ENCODE results near the gene LRFN4. TPM values are rescaled to one million over a fixed set of nuclear protein-coding genes. Genes with fewer than 3 reads are reported as not detected.
A peak's percentile ranks its signal among the peaks of the same experiment; 100 is the strongest.

Gene LRFN4
- total RNA-seq, 6 experiments from 2014 or later: 0.48 to 4.7 (median 1.1) TPM

- WGBS (ENCODE audit: insufficient coverage, low coverage, low lambda C conversion rate, missing lambda C conversion rate): 69% methylated on average over 15 of the region's 35 CpGs
- Histone ChIP-seq H3K4me3 (no peak overlapping the region), H3K36me3 (peaks cover 0 to 91% (median 32%) of the 10 kb centered on the region in 4 donors), H3K27me3 (no peaks in the 10 kb centered on the region), H3K4me1 (peaks cover 0 to 4% (median 0%) of the 10 kb centered on the region in 4 donors), H3K27ac (no peak overlapping the region), H3K9me3 (no peaks in the 10 kb centered on the region)
- intact Hi-C loops (cut with DNase I): no loop called here
- DNase-seq: no peak
- no peak for ATAC-seq
- TF ChIP-seq POLR2A (IDR thresholded peaks at IDR 0.05): no peak
- no peak for TF ChIP-seq CTCF (IDR thresholded peaks at IDR 0.05)
These were observed 7.5 kb downstream of the LRFN4 start for GRCh38 chr11:66864172-66864901.

- TF ChIP-seq POLR2A (IDR thresholded peaks at IDR 0.05) (no peak), CTCF (IDR thresholded peaks at IDR 0.05) (no peak)
- ATAC-seq (no peak), DNase-seq (no peak)
- Histone ChIP-seq H3K9me3 (no peaks in the 10 kb centered on the region), H3K27ac (no peak overlapping the region), H3K4me1 (no peaks in the 10 kb centered on the region), H3K27me3 (no peaks in the 10 kb centered on the region), H3K36me3 (peaks cover 0 to 93% (median 36%) of the 10 kb centered on the region in 4 donors), H3K4me3 (no peak overlapping the region)
- intact Hi-C loops (cut with DNase I): no loop called here
- WGBS (ENCODE audit: insufficient coverage, low coverage, low lambda C conversion rate, missing lambda C conversion rate): 83% methylated on average over 2 of the region's 23 CpGs
These were observed 8.2 kb downstream of the LRFN4 start for GRCh38 chr11:66864924-66865697.

GRCh38 chr11:66866007-66866406 lies 9.1 kb downstream of the LRFN4 start:
- no peak for TF ChIP-seq POLR2A (IDR thresholded peaks at IDR 0.05)
- no peak for TF ChIP-seq CTCF (IDR thresholded peaks at IDR 0.05)
- Histone ChIP-seq H3K36me3 (peaks cover 0 to 93% (median 39%) of the 10 kb centered on the region in 4 donors), H3K9me3 (no peaks in the 10 kb centered on the region), H3K27ac (no peak overlapping the region), H3K4me1 (no peaks in the 10 kb centered on the region), H3K4me3 (no peak overlapping the region), H3K27me3 (no peaks in the 10 kb centered on the region)
- 88% methylated on average over 5 of the region's 23 CpGs for WGBS (ENCODE audit: insufficient coverage, low coverage, low lambda C conversion rate, missing lambda C conversion rate)
- intact Hi-C loops (cut with DNase I): no loop called here
- DNase-seq (peak in 1 of 3 donors; percentile 19), ATAC-seq (no peak)

GRCh38 chr11:66866511-66866986 lies 9.7 kb downstream of the LRFN4 start:
- H3K4me1 ChIP-seq: no peaks in the 10 kb centered on the region
- no peaks in the 10 kb centered on the region for H3K27me3 ChIP-seq
- DNase-seq: no peak
- intact Hi-C loops (cut with DNase I): no loop called here
- H3K36me3 ChIP-seq: peaks cover 0 to 96% (median 41%) of the 10 kb centered on the region in 4 donors
- H3K9me3 ChIP-seq: no peaks in the 10 kb centered on the region
- WGBS (ENCODE audit: insufficient coverage, low coverage, low lambda C conversion rate, missing lambda C conversion rate): no CpG with 5 or more reads among the region's 7 CpGs
- no peak for TF ChIP-seq POLR2A (IDR thresholded peaks at IDR 0.05)
- no peak for TF ChIP-seq CTCF (IDR thresholded peaks at IDR 0.05)
- H3K4me3 ChIP-seq: no peak overlapping the region
- H3K27ac ChIP-seq: no peak overlapping the region
- ATAC-seq: no peak
